Keratinocyte (primary cell): ENCODE results near the gene CACFD1. TPM values are rescaled to one million over a fixed set of nuclear protein-coding genes. Genes with fewer than 3 reads are reported as not detected.

ENCODE experiments used
- DNase-seq: peaks from one replicate; pipeline ENCODE4 v3.0.0-alpha.2; 2011; ENCODE audit warnings: low read depth, missing footprints, low spot score
- FAIRE-seq: peaks from 2 replicates; lab custom pipeline; 2011; peaks lifted over from hg19 to GRCh38; lab: Jason Lieb, UNC
- H2AFZ ChIP-seq: 2 replicates; pipeline ENCODE4 v1.6.0; 2012; ENCODE audit warnings: low read length, control low read depth, inconsistent platforms; ENCODE audit not compliant: control insufficient read depth
- H3K27ac ChIP-seq: 2 replicates; pipeline ENCODE4 v1.5.1; 2011; ENCODE audit warnings: low read length; ENCODE audit not compliant: control insufficient read depth, insufficient read depth
- H3K27me3 ChIP-seq: 3 replicates; pipeline ENCODE4 v1.6.0; 2011; ENCODE audit warnings: low read length; ENCODE audit not compliant: control insufficient read depth, insufficient read depth; ENCODE audit errors: extremely low read depth
- H3K36me3 ChIP-seq, 2 experiments: 2 replicates in 1 of 2; 3 replicates in 1 of 2; pipeline ENCODE4 v1.5.1; 2011; ENCODE audit warnings: low read length in 2 of 2, mild to moderate bottlenecking in 1 of 2; ENCODE audit not compliant: control insufficient read depth in 2 of 2, insufficient read depth in 2 of 2; ENCODE audit errors: extremely low read depth in 1 of 2
- H3K4me1 ChIP-seq: 3 replicates; pipeline ENCODE4 v1.5.1; 2011; ENCODE audit warnings: low read length; ENCODE audit not compliant: control insufficient read depth, insufficient read depth; ENCODE audit errors: extremely low read depth
- H3K4me2 ChIP-seq: 3 replicates; pipeline ENCODE4 v1.6.0; 2011; ENCODE audit warnings: low read depth, low read length; ENCODE audit not compliant: control insufficient read depth, insufficient read depth; ENCODE audit errors: extremely low read depth
- H3K4me3 ChIP-seq, 3 experiments: fragments of 200-600 bp in 1 of 3; sonication (generic) in 1 of 3; 2 replicates in 2 of 3; 3 replicates in 1 of 3; pipeline ENCODE4 v1.5.1; 2011 to 2016; ENCODE audit warnings: low read length in 3 of 3, mild to moderate bottlenecking in 3 of 3, control low read depth in 2 of 3, inconsistent platforms in 1 of 3, low read depth in 1 of 3, mixed read lengths in 1 of 3, mixed run types in 1 of 3, moderate library complexity in 1 of 3; ENCODE audit not compliant: control insufficient read depth in 2 of 3, insufficient read depth in 2 of 3; ENCODE audit errors: extremely low read depth in 1 of 3
- H3K79me2 ChIP-seq: 2 replicates; pipeline ENCODE4 v1.6.0; 2012; ENCODE audit warnings: low read length; ENCODE audit not compliant: control insufficient read depth, insufficient read depth
- H3K9ac ChIP-seq: 3 replicates; pipeline ENCODE4 v1.6.0; 2011; ENCODE audit warnings: low read length; ENCODE audit not compliant: control insufficient read depth, insufficient read depth; ENCODE audit errors: extremely low read depth
- H3K9me1 ChIP-seq: 3 replicates; pipeline ENCODE4 v1.6.0; 2011; ENCODE audit warnings: low read length; ENCODE audit not compliant: control insufficient read depth, insufficient read depth; ENCODE audit errors: extremely low read depth
- H3K9me3 ChIP-seq: 2 replicates; pipeline ENCODE4 v1.5.1; 2012; ENCODE audit warnings: low read depth, low read length; ENCODE audit not compliant: control insufficient read depth
- H4K20me1 ChIP-seq: 3 replicates; pipeline ENCODE4 v1.6.0; 2011; ENCODE audit warnings: low read length; ENCODE audit not compliant: control insufficient read depth, insufficient read depth; ENCODE audit errors: extremely low read depth
- CTCF ChIP-seq, 3 experiments: IDR thresholded peaks in 1 of 3; conservative IDR thresholded peaks in 1 of 3; optimal IDR thresholded peaks in 1 of 3; 2 replicates in 2 of 3; 3 replicates in 1 of 3; pipeline versions ENCODE3 to v1.5.1; 2011; ENCODE audit warnings: low read length in 3 of 3, mild to moderate bottlenecking in 3 of 3, moderate library complexity in 2 of 3, control low read depth in 1 of 3, inconsistent platforms in 1 of 3; ENCODE audit not compliant: insufficient read depth in 2 of 3; ENCODE audit errors: extremely low read depth in 1 of 3
- EZH2 ChIP-seq: IDR thresholded peaks from one replicate; pipeline ENCODE4 v1.6.1; 2012; ENCODE audit warnings: inconsistent platforms, mild to moderate bottlenecking, low read length, moderate library complexity
- dilution Hi-C: fragments of 300-500 bp; cut with MboI; formaldehyde crosslinking; loops from one replicate; pipeline ENCODE4 v1.7.0; 2020; ENCODE audit warnings: low sequenced_read_pairs; ENCODE audit not compliant: extremely low pct_ligation_motif_present
- polyA plus RNA-seq, 5 experiments: library from polyadenylated mRNA; depleted of rRNA in 3 of 5; stranded (reverse) in 3 of 5; stranded (forward) in 1 of 5; unstranded in 1 of 5; fragments of >200 nt; gene quantifications; 1 replicate in 1 of 5; 2 replicates in 3 of 5; 3 replicates in 1 of 5; pipeline versions ENCODE4 v1.2.1 to v1.2.3, GENCODE V29; 2011 to 2012; ENCODE audit warnings: missing spikeins in 2 of 5, low read depth in 1 of 5, low replicate concordance in 1 of 5

Gene CACFD1
- polyA plus RNA-seq, 1 donor (not counting 4 experiments of a cell fraction or from before 2014, with no cell fraction given): 3.4 TPM

- FAIRE-seq (no peak), DNase-seq (no peak)
- H3K36me3 ChIP-seq: no peaks in the 10 kb centered on the region
- H2AFZ ChIP-seq: no peak overlapping the region
- dilution Hi-C loops: no loop called here
- no peaks in the 10 kb centered on the region for H3K9me1 ChIP-seq
- H3K9ac ChIP-seq: no peak overlapping the region
- H3K27ac ChIP-seq: no peak overlapping the region
- peaks cover under 1% of the 10 kb centered on the region for H3K79me2 ChIP-seq
- TF ChIP-seq EZH2: no peak
- no peak for TF ChIP-seq CTCF (optimal IDR thresholded peaks at IDR 0.05 in 1 of 3, IDR thresholded peaks at IDR 0.05 in 1 of 3, conservative IDR thresholded peaks at IDR 0.05 in 1 of 3; ENCODE audit: extremely low read depth in 1 of 3, insufficient read depth in 2 of 3, low read length in 3 of 3)
- H3K4me1 ChIP-seq: peaks cover 7% of the 10 kb centered on the region
- peaks cover 12% of the 10 kb centered on the region for H3K27me3 ChIP-seq
- no peaks in the 10 kb centered on the region for H3K9me3 ChIP-seq
- no peaks in the 10 kb centered on the region for H4K20me1 ChIP-seq
- H3K4me3 ChIP-seq: no peak overlapping the region
- H3K4me2 ChIP-seq: no peak overlapping the region
These were observed 23.8 kb downstream of the CACFD1 start for GRCh38 chr9:133483611-133484010.

- H3K9ac ChIP-seq: no peak overlapping the region
- TF ChIP-seq EZH2 (no peak), CTCF (optimal IDR thresholded peaks at IDR 0.05 in 1 of 3, IDR thresholded peaks at IDR 0.05 in 1 of 3, conservative IDR thresholded peaks at IDR 0.05 in 1 of 3; ENCODE audit: extremely low read depth in 1 of 3, insufficient read depth in 2 of 3, low read length in 3 of 3) (no peak)
- dilution Hi-C loops: no loop called here
- H3K36me3 ChIP-seq: no peaks in the 10 kb centered on the region
- H3K27ac ChIP-seq: no peak overlapping the region
- DNase-seq: no peak
- H4K20me1 ChIP-seq: no peaks in the 10 kb centered on the region
- peaks cover 13% of the 10 kb centered on the region for H3K27me3 ChIP-seq
- no peaks in the 10 kb centered on the region for H3K9me3 ChIP-seq
- no peak overlapping the region for H2AFZ ChIP-seq
- peaks cover under 1% of the 10 kb centered on the region for H3K4me1 ChIP-seq
- H3K79me2 ChIP-seq: no peaks in the 10 kb centered on the region
- H3K4me2 ChIP-seq: no peak overlapping the region
- H3K9me1 ChIP-seq: no peaks in the 10 kb centered on the region
- H3K4me3 ChIP-seq: no peak overlapping the region
- no peak for FAIRE-seq
These were observed 25.1 kb downstream of the CACFD1 start for GRCh38 chr9:133484671-133485437.
